HG02642 (cell line): ENCODE measurements around the gene TLR3.
A peak's percentile ranks its signal among the peaks of the same experiment; 100 is the strongest.
"Not testable (repeated sequence)": the region's sequence is repeated elsewhere in the genome, so short reads cannot be mapped to it uniquely, and the experiment has no call there.

Experiments used
- ATAC-seq: cut with Tn5 transposase; IDR thresholded peaks from one replicate; pipeline ENCODE4 v1.9.1; 2021; ENCODE audit warnings: mild to moderate bottlenecking; ENCODE audit not compliant: unreplicated experiment, poor library complexity

The TLR3 gene

DNA sequence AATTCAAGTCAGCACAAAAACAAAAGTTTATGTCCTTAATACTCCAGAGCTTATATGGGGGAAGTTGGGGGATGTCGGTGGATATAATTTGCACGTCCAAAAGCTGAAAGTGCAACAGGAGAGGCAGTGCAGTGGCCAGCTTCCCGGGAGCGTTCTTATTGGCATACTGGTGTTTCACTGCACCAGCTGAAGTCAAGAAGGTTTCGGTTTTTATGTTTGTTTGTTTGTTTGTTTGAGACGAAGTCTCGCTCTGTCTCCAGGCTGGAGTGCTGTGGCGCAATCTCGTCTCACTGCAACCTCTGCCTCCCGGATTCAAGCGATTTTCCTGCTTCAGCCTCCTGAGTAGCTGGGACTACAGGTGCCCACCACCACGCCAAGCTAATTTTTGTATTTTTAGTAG lies 28.6 kb upstream of the TLR3 start:
- no peak for ATAC-seq

DNA sequence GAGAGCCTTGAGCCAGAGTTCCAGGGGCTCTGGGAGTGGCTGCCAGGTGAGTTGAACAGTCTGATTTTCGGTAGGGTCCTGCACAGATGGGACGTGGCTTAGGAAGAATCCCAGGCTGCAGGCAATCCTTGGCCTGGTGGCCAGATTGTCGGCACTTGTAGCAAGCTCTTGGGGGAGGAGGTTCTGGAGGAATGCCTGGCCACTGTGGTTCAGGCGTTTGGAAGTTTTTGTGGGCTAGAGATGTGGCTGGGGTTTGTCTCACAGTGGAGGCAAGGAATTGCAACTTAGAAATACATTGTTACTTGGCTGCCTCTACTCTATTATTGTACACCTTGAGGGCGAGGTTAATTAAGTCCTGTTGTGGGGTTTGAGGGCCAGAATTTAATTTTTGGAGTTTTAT lies 21.5 kb upstream of the TLR3 start:
- ATAC-seq = not testable (repeated sequence)

DNA sequence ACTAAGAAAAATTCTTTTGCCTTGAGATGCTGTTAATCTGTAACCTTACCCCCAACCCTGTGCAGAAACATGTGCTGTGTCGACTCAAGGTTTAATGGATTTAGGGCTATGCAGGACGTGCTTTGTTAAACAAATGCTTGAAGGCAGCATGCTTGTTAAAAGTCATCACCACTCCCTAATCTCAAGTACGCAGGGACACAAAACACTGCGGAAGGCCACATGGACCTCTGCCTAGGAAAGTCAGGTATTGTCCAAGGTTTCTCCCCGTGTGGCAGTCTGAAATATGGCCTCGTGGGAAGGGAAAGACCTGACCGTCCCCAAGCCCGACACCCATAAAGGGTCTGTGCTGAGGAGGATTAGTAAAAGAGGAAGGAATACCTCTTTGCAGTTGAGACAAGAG lies 18.8 kb upstream of the TLR3 start:
- ATAC-seq = not testable (repeated sequence)

DNA sequence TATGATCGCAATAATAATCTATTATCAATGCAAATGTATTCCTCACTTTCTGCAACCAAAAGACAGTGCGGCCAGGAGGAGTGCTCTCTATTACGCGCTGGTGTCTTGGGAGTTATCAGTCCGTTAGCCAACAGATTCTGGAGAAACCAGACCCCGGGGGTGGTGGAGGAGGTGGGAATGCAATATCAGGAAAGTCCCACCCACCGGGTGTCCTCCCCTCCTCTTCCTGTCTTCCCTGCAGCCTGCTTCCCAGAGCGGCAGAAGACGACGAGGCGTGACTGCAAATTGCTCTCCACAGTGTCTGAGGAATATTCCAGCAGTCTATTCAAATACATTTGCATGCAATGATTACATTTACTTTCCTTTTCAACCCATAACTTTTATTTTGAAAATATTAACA lies 17.9 kb upstream of the TLR3 start:
- ATAC-seq = no peak

DNA sequence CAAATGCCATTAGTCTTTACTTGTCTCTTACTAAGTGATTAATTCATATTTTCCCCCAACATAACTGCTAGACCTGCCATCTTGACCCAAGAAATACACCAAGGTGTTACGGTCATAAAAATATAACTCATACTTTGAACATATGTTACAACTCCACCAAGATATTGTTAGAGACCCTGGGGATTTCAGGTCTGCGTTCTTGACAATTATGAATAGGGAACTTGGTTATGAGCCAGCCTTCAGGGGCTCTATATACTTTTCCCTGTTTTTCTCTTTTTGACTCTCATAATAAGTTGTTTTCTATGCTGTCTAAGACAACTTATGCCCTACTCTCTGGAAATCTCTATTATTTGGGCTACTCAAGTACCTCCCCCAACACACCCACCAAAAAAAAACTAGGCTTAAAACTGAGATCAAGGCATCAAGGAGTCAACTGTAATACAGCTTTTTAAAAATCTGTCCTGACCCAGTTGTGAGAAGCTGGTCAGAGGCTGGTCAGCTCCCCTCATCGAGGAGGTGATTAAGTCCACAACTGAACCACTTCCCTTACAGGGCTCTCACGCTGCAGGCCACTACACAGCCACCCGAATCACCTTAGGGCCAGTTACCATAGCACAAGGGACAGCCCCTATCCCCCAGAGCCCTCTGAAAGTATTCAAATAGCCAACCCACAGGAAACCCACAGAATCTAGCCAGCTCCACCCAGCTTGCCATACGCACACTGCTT lies 10.5 kb upstream of the TLR3 start:
- ATAC-seq = peak; percentile 100

DNA sequence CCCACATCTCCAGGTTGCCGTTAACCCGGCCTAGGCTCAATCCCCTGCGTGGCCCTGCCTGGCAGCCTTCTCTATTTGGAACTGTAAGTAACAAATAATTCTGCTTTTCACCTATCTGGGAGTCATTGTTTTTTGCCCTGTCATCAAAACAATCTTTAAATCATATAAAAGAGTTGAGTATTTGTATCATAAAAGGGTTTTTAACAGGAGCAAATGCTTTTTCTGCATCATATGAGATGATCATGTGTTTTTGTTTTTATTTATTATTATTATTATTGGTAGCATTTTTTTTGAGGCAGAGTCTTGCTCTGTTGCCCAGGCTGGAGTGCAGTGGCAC lies 10.0 kb upstream of the TLR3 start:
- ATAC-seq = no peak

DNA sequence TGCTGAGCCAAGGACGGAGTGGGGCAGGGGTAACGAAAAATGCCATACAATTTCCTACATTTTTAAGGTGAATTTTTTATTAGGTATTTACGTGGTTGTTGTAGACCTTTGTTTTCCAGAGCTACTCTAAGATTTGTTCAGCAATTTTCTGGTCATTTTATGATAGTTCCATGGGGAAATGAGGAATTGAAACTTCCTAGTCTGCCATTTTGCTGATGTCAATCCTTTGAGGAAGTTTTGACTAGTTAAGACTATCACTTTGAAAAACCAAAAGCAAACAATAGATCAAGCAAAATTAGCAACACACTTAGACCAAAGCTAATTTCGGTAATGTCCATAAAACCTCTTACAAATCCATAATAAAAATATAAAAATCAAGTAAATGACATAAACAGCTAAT lies 7.0 kb upstream of the TLR3 start:
- no peak for ATAC-seq

DNA sequence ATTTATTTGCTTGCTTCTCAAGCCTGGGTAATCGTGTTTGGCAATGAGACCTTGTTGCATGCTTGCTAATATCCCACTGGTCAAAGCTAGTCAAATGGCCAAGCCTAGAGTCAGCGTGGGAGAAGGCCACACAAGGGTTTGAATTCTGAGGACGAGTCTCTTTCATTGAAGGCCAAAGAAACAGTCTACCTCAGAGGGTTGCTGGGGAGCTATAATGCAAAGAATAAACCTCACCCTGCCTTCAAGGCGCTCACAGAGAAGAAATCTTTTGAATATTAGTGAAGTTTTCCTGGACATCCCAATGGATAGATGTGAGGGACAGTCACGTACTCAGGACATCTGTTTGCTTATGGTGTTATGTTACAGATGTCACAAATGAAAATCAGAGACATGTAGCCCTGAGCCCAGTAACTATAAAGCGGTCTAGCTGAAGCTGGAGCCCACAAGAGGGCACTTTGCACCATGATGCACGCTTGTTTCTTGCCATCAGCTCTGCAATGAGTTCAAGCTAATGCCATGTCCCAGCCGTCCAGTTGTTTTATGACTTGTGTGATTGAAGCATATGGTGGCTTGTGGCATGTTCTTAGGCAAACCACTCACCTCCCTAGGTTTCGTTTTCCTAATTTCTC lies 1.1 kb upstream of the TLR3 start:
- ATAC-seq = peak; percentile 81

DNA sequence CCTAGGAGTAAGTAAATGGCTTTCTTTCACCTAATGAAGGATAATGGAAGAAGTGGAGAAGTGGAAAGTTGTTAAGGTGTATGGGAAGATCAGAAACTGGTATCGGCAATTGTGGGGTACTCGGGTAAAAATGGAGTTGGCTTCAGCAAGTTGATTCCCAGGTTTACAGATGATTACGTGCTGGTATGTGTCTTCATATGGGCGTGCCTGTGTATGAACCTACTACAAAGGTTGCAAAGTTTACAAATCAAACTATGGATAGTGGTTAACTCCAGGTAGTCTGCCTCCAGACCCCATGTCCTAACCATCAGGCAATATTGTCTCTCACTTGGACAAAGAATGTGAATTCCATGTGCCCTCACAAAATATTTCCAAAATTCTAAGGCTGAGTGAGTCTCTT lies 773 bp downstream of the TLR3 start:
- no peak for ATAC-seq

DNA sequence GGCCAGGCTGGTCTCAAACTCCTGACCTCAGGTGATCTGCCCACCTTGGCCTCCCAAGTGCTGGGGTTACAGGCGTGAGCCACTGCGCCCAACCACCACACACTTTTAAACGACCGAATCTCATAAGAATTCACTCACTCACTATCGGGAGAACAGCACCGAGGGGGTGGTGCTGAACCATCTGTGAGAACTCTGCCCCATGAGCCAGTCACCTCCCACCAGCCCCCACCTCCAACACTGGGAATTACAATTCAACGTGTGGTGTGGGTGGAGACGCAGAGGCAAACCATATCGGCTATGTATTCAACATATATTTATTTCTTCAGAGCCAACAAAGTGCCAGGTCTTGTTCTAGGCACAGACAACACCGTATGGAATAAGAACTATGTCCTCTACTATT lies 3.6 kb downstream of the TLR3 start:
- no peak for ATAC-seq

DNA sequence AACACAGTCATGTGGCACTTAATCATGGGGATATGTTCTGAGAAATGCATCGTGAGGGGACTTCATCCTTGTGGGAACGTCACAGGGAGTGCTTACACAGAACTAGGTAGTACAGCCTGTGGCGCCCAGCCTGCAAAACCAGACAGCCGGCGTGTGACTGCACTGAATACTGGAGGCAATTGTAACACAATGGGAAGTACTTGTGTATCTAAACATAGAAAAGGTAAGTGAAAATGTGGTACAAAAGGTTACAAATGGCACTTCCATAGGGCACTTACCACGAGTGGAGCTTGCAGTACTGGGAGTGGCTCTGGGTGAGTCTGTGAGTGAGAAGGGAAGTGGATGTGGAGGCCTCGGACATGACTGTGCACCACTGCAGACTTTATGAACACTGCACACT lies 5.2 kb downstream of the TLR3 start:
- ATAC-seq = no peak

DNA sequence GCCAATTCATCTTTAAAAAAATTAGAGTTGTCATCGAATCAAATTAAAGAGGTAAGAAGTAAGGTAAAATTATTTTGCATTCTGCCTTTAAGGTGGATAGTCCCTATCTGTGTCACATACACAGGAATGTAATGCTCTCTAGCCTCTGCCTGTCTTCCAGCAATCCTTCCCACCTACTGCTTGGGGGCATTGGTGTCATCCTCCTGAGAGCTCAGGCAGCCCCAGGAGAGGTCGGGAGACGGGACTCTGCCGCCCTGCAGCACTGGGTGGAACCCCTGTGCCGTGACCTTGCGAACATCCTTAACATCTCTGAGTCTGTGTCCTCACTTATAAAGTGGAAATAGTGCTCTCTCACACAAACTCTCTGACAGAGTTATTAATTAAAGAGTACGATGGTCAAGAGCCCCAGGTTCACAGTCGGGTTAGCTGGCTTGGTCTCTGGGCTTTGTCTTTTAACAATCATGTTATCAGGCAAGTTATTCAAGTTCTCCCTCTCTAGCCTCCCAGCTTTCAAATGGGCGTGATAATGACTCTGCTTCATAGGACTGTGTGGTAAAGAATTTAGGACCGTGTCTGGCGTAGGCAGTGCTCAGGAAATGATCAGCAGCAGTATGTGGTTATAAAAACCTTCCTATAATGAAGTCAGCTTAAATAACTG lies 10.2 kb downstream of the TLR3 start:
- ATAC-seq = no peak

DNA sequence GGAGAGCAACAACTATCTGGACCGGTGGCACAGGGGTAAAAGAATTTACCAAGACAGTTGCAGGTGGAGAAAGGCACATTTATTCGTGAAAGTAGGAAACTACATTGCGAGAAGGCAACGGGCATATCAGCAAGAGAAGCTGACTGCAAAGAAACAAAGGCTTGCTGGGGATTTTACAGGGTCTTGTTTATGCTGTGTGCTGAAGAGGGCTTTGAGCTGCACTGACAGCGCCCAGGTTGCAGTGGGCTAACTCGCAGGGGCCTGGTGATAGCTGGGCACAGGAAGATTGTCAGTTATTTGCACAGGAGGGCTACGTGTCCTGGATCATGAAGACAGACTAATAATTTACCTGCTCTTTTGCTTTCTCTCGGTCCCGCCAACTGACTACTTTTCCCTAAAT lies 10.7 kb downstream of the TLR3 start:
- ATAC-seq = no peak

DNA sequence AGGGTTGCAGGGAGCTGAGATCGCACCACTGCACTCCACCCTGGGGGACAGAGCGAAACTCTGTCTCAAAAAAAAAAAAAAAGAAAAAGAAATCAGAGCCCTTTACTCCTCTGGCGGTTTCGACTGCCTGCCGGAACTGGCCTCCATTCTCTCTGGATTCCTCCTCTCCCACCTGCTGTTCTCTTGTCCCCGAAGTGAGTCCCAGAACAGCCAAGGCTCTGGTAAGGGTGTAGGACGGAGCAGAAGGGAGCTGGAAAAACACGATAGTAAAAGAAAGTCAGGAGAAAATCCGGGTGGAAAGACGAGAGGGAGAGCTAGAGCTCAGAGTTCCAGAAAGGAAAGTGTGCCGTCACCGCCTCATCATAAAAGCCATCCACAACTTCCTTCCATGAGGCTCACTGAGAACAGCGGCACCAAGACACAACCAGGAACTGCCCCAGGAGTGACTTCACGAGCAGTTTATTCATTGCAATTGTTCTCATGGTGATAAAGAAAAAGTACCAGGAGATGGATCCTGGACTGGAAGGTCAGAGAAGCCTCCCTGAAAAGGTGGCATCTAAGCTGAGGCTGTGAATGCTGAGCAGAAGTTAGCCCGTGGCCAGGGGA lies 12.3 kb downstream of the TLR3 start:
- ATAC-seq = no peak

DNA sequence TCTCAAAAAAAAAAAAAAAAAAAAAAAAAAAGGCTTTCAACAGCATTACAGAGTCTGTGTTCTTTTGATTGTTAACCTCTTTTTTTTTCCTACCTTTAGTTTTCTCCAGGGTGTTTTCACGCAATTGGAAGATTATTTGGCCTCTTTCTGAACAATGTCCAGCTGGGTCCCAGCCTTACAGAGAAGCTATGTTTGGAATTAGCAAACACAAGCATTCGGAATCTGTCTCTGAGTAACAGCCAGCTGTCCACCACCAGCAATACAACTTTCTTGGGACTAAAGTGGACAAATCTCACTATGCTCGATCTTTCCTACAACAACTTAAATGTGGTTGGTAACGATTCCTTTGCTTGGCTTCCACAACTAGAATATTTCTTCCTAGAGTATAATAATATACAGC lies 13.3 kb downstream of the TLR3 start:
- no peak for ATAC-seq

DNA sequence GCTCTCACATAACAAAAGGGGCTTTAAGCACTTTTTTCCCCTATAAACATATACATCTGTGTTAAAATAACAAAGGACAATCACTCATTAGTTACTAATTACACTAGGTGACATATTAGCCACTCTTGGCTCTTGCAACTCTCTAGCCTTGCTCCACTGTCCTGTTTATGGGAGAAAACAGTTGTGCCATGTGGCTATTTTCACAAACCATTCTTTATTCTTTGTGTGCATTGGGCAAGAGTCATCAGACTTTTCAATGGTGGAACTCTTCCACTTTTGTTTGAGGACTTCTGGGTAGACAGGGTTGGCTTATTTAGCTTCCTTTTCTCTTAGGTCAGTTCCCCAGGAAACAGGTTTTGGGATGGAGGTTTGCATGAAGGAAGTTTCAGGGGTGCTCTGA lies 19.6 kb downstream of the TLR3 start:
- ATAC-seq = no peak

DNA sequence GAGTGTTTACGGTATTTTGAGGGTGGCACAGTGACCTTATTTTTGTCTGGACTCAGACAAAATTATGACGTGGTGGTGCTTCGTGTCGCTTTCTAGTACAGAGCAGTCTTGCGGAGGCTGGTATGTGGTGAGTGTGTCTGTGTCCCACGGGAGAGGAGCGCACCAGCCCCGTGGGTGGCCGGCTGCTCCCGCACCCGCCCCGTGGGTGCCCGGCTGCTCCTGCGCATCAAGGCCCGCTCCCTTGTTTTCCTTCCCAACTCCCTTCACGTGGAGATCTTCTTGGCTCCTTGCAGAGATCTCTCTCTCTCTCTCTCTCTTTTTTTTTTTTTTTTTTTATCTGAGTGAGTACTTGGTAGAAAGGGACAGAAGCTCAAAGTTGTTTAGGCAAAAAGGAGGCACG lies 23.3 kb downstream of the TLR3 start:
- ATAC-seq = no peak

DNA sequence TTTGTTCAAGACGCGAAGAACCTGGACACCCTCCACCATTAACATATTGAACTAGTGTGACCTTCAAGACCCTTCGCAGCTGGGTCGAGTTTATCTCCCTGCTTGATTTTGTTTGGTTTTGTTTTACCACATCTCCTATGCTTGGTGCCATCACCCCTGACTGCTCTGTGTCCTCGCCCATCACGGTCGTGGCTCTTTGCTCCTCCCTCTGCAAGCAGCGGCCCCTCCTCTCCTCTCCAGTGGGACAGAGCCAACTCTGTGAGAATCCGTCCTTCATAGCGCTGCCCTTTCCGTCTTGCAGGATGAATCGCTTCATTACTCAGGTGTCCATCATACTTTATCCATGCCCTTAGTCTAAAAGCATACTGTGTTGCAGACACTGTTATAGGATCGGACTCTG lies 26.4 kb downstream of the TLR3 start:
- no peak for ATAC-seq

DNA sequence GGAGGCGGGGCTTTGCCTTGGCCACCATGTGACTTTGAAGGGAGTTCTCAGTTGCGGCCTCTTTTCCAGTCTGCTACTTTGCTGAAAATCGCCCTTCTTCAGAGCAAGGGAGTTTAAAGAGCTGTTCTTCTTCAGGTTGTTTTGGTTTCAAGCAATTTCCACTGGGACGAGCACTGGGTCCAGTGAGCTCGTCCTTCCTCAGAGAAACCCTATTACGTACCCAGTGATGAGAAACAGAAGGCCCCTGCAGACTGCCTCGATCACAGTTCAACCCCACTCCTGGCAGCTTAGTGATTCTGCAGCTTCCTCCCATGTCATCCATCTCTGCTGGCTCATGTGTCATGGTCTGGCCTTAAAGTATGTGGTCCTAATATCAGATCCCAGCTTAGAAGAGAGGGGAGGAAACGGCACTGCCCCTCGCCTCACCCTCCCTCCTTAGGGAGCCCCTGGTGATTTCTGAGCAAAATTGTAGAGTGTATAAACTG lies 27.8 kb downstream of the TLR3 start:
- no peak for ATAC-seq

DNA sequence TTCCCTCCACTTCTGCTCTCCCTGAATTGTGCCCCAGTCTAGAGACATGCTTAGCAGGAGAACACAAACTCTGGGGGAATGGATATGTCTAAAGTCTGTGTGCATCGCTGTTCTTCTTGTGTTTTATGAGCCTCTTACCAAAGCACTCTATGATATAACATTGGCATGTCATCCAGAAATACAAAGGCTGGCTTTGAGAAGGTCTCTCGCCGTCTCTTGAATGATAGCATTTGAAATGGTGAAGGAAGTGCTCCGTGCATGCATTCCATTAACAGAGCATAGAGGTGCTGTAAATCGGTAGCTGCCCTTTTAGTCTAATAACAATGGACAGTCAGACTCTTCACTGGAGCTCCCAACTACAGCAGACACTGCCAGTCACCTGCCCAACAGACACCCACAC lies 28.4 kb downstream of the TLR3 start:
- ATAC-seq = no peak

DNA sequence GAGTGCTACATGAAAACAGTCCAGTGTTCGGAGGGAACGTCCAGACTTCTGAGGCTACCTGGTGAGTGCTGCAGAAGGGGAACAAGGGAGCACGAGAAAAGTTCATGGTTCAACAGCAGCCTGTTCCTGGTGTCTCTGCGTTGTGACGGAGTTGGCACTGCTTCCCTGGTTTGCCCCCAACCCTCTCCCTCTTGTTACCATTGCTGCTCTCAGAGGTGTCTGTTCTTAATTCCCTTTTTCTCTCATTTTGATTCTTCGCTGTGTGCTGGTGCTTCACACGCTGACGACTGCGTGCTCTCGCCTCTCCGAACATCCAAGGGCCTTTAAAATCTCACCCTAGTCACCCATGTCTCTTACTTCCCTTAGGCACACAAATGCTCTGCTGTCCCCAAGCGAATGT lies 34.0 kb downstream of the TLR3 start:
- no peak for ATAC-seq
